NCI-H1694 treated with DMSO at 0.1 percent for 48 hours (cell line): ENCODE data around the gene MAPK8IP3.

ENCODE experiments used
- DNase-seq: peaks from one replicate; lab custom pipeline; 2025; lab: John Stamatoyannopoulos, UW

The MAPK8IP3 gene

GRCh38 chr16:1705688-1706385, at the start of gene MAPK8IP3:
TSS of gene MAPK8IP3 (plus strand) at chr16:1706195. CDS start at chr16:1706340, 145 bp downstream.
- peak; percentile 65 for DNase-seq

GRCh38 chr16:1656808-1657617, 49.0 kb upstream of the MAPK8IP3 start:
- DNase-seq = no peak

- DNase-seq = no peak
Measured at GRCh38 chr16:1657841-1658240, 48.2 kb upstream of the MAPK8IP3 start.

- no peak for DNase-seq
Measured at GRCh38 chr16:1659031-1659430, 47.0 kb upstream of the MAPK8IP3 start.

GRCh38 chr16:1661826-1662225, 44.2 kb upstream of the MAPK8IP3 start:
- DNase-seq = no peak

- DNase-seq = no peak
Measured at GRCh38 chr16:1662543-1662942, 43.5 kb upstream of the MAPK8IP3 start.

- DNase-seq = no peak
Measured at GRCh38 chr16:1665829-1666228, 40.2 kb upstream of the MAPK8IP3 start.

- no peak for DNase-seq
Measured at GRCh38 chr16:1666316-1666715, 39.7 kb upstream of the MAPK8IP3 start.

GRCh38 chr16:1667271-1667670, 38.7 kb upstream of the MAPK8IP3 start:
- no peak for DNase-seq

GRCh38 chr16:1667916-1668315, 38.1 kb upstream of the MAPK8IP3 start:
- no peak for DNase-seq

- DNase-seq = no peak
Measured at GRCh38 chr16:1668612-1669319, 37.2 kb upstream of the MAPK8IP3 start.

- no peak for DNase-seq
Measured at GRCh38 chr16:1669698-1670097, 36.3 kb upstream of the MAPK8IP3 start.

- no peak for DNase-seq
Measured at GRCh38 chr16:1670371-1670770, 35.6 kb upstream of the MAPK8IP3 start.

GRCh38 chr16:1670866-1671265, 35.1 kb upstream of the MAPK8IP3 start:
- no peak for DNase-seq

GRCh38 chr16:1673424-1674151, 32.4 kb upstream of the MAPK8IP3 start:
- DNase-seq = no peak

- DNase-seq = no peak
Measured at GRCh38 chr16:1674306-1674705, 31.7 kb upstream of the MAPK8IP3 start.

- DNase-seq = no peak
Measured at GRCh38 chr16:1674751-1675664, 31.0 kb upstream of the MAPK8IP3 start.

GRCh38 chr16:1676661-1677060, 29.3 kb upstream of the MAPK8IP3 start:
- no peak for DNase-seq

GRCh38 chr16:1677339-1677738, 28.7 kb upstream of the MAPK8IP3 start:
- no peak for DNase-seq

GRCh38 chr16:1677942-1678499, 28.0 kb upstream of the MAPK8IP3 start, which contains the start of gene JPT2:
TSS of gene JPT2 (plus strand) at chr16:1678279. CDS start at chr16:1678313, 34 bp downstream.
- DNase-seq = peak; percentile 86
